Upper lobe of left lung (tissue), 6 donors: ENCODE data around the gene WFDC9. TPM values are rescaled to one million over a fixed set of nuclear protein-coding genes. Genes with fewer than 3 reads are reported as not detected.
"Not testable (repeated sequence)": the region's sequence is repeated elsewhere in the genome, so short reads cannot be mapped to it uniquely, and the experiment has no call there.

Experiments
- ATAC-seq, 2 donors: fragments of 200-7000 bp; cut with Tn5 transposase; one replicate each; pipeline ENCODE4 v1.9.1; 2022; ENCODE audit warnings: mild to moderate bottlenecking in 2 of 2, moderate library complexity in 2 of 2; ENCODE audit not compliant: low FRiP score in 2 of 2
- DNase-seq, 2 donors: peaks; one replicate each; pipeline ENCODE4 v3.0.0-alpha.2; 2019 to 2020
- H3K27ac ChIP-seq, 4 donors: fragments of 200-600 bp; sonication (generic); one replicate each; pipeline ENCODE4 v1.5.1; 2016 to 2019
- H3K27me3 ChIP-seq, 4 donors: fragments of 200-600 bp; sonication (generic); one replicate each; pipeline ENCODE4 v1.5.1; 2017 to 2019
- H3K36me3 ChIP-seq, 4 donors: fragments of 200-600 bp; sonication (generic); one replicate each; pipeline ENCODE4 v1.5.1; 2016 to 2019
- H3K4me1 ChIP-seq, 4 donors: fragments of 200-600 bp; sonication (generic); one replicate each; pipeline ENCODE4 v1.5.1; 2018 to 2019
- H3K4me3 ChIP-seq, 4 donors: fragments of 200-600 bp; sonication (generic); one replicate each; pipeline ENCODE4 v1.5.1; 2017 to 2019; ENCODE audit warnings: mild to moderate bottlenecking in 2 of 4, moderate library complexity in 1 of 4
- H3K9me3 ChIP-seq, 4 donors: fragments of 200-600 bp; sonication (generic); one replicate each; pipeline ENCODE4 v1.5.1; 2018 to 2019
- CTCF ChIP-seq, 6 experiments: fragments of 450-650 bp in 4 of 6; fragments of 200-600 bp in 2 of 6; sonication (generic) in 2 of 6; IDR thresholded peaks; one replicate each; pipeline ENCODE4 v1.5.1; 2016 to 2019; ENCODE audit warnings: antibody characterized with exemption in 6 of 6
- EP300 ChIP-seq, 4 donors: sonication (generic); formaldehyde crosslinking; IDR thresholded peaks; one replicate each; pipeline ENCODE4 v1.5.1; 2017; ENCODE audit warnings: antibody characterized with exemption in 4 of 4, control low read depth in 2 of 4
- POLR2A ChIP-seq, 4 donors: fragments of 450-650 bp; IDR thresholded peaks; one replicate each; pipeline ENCODE4 v1.5.1; 2016 to 2017; ENCODE audit warnings: antibody characterized with exemption in 4 of 4, mild to moderate bottlenecking in 2 of 4
- POLR2AphosphoS5 ChIP-seq, 2 donors: sonication (generic); formaldehyde crosslinking; IDR thresholded peaks; one replicate each; pipeline ENCODE4 v1.5.1; 2017; ENCODE audit warnings: antibody characterized with exemption in 2 of 2
- WGBS, 2 donors: methylation state at CpG; one replicate each; pipeline ENCODE4 v1.1.5; 2017 to 2018; 5-methylcytosine and 5-hydroxymethylcytosine counted together
- total RNA-seq, 6 donors: library from RNA; depleted of rRNA in 4 of 6; stranded (reverse); fragments of >200 nt in 4 of 6; gene quantifications; one replicate each; pipeline versions ENCODE4 v1.1.0 to v1.2.1, GENCODE V29; 2016 to 2021
- donor health status: DM: no; HTN: no; CAD: no; lungs with moderate emphysema.
- donor health status: DM: no; HTN: yes; CAD: no; lungs with severe emphysema.

The WFDC9 gene
- total RNA-seq, 6 donors from 2014 or later, result not detected

GRCh38 chr20:45593498-45593897, 37.6 kb downstream of the WFDC9 start:
- no peaks in the 10 kb centered on the region for H3K36me3 ChIP-seq
- H3K4me3 ChIP-seq, result no peak overlapping the region
- H3K27ac ChIP-seq, result no peak overlapping the region
- H3K27me3 ChIP-seq, result no peaks in the 10 kb centered on the region
- peaks cover 0 to 3% (median 0%) of the 10 kb centered on the region in 4 donors for H3K4me1 ChIP-seq
- no peak for TF ChIP-seq CTCF (IDR thresholded peaks at IDR 0.05)
- TF ChIP-seq POLR2A (IDR thresholded peaks at IDR 0.05), result no peak
- TF ChIP-seq POLR2AphosphoS5 (IDR thresholded peaks at IDR 0.05), result no peak
- no peak for ATAC-seq
- WGBS, 2 donors, result 0 to 40% methylated on average over 1 of the region's 1 CpG
- no peak for DNase-seq
- H3K9me3 ChIP-seq, result no peaks in the 10 kb centered on the region

- Histone ChIP-seq H3K4me3 (no peak overlapping the region), H3K9me3 (no peaks in the 10 kb centered on the region), H3K27me3 (no peaks in the 10 kb centered on the region), H3K4me1 (peaks cover 0 to 3% (median 0%) of the 10 kb centered on the region in 4 donors), H3K36me3 (no peaks in the 10 kb centered on the region), H3K27ac (no peak overlapping the region)
- TF ChIP-seq POLR2A (IDR thresholded peaks at IDR 0.05) (no peak), CTCF (IDR thresholded peaks at IDR 0.05) (peak in 3 of 6 experiments; percentile 48 to 61 (median 53))
- no peak for DNase-seq
- ATAC-seq, result no peak
- 62 to 65% methylated on average over 5 of the region's 5 CpGs for WGBS, 2 donors
Measured at GRCh38 chr20:45592574-45593189, 38.4 kb downstream of the WFDC9 start.

GRCh38 chr20:45589725-45590124, 41.4 kb downstream of the WFDC9 start:
- no peaks in the 10 kb centered on the region for H3K9me3 ChIP-seq
- ATAC-seq, result no peak
- no peak for DNase-seq
- H3K27ac ChIP-seq, result no peak overlapping the region
- WGBS, 2 donors, result 0 to 30% methylated on average over 1 of the region's 1 CpG
- H3K4me1 ChIP-seq, result no peaks in the 10 kb centered on the region
- no peaks in the 10 kb centered on the region for H3K27me3 ChIP-seq
- no peak overlapping the region for H3K4me3 ChIP-seq
- H3K36me3 ChIP-seq, result no peaks in the 10 kb centered on the region
- TF ChIP-seq POLR2A (IDR thresholded peaks at IDR 0.05), result no peak
- TF ChIP-seq POLR2AphosphoS5 (IDR thresholded peaks at IDR 0.05), result no peak
- no peak for TF ChIP-seq CTCF (IDR thresholded peaks at IDR 0.05)
- TF ChIP-seq EP300 (IDR thresholded peaks at IDR 0.05), result no peak

- Histone ChIP-seq H3K36me3 (no peaks in the 10 kb centered on the region), H3K27me3 (no peaks in the 10 kb centered on the region), H3K9me3 (no peaks in the 10 kb centered on the region), H3K4me1 (no peaks in the 10 kb centered on the region), H3K27ac (no peak overlapping the region), H3K4me3 (no peak overlapping the region)
- WGBS, 2 donors, result 56 to 87% methylated on average over 2 of the region's 2 CpGs
- DNase-seq (no peak), ATAC-seq (no peak)
- no peak for TF ChIP-seq POLR2AphosphoS5 (IDR thresholded peaks at IDR 0.05)
- TF ChIP-seq CTCF (IDR thresholded peaks at IDR 0.05), result no peak
- TF ChIP-seq POLR2A (IDR thresholded peaks at IDR 0.05), result no peak
- no peak for TF ChIP-seq EP300 (IDR thresholded peaks at IDR 0.05)
Measured at GRCh38 chr20:45588800-45589199, 42.3 kb downstream of the WFDC9 start.

- H3K4me3 ChIP-seq, H3K4me1 ChIP-seq, H3K27ac ChIP-seq, H3K36me3 ChIP-seq, ATAC-seq, H3K27me3 ChIP-seq, H3K9me3 ChIP-seq: not testable (repeated sequence)
- peak in 1 of 2 donors; percentile 30 for DNase-seq
- 69 to 80% methylated on average over 5 of the region's 5 CpGs for WGBS, 2 donors
Measured at GRCh38 chr20:45585986-45586385, 45.1 kb downstream of the WFDC9 start.

- not testable (repeated sequence) for H3K9me3 ChIP-seq, ATAC-seq, DNase-seq
Measured at GRCh38 chr20:45584294-45584693, 46.8 kb downstream of the WFDC9 start.

More at GRCh38 chr20:45584294-45584693, 46.8 kb downstream of the WFDC9 start:
- H3K27me3 ChIP-seq, H3K4me3 ChIP-seq, H3K27ac ChIP-seq, H3K36me3 ChIP-seq, H3K4me1 ChIP-seq: not testable (repeated sequence)
- WGBS, 2 donors, result 89 to 90% methylated on average over 5 of the region's 5 CpGs
